Measurements from ENCODE around the gene RCC1.
"Not testable (repeated sequence)": the region's sequence is repeated elsewhere in the genome, so short reads cannot be mapped to it uniquely, and the experiment has no call there.

GRCh38 chr1:28572891-28573290, 67.0 kb downstream of the RCC1 start:
- not testable (repeated sequence) for TF ChIP-seq CTCF (IDR thresholded peaks at IDR 0.05); POLR2AphosphoS5 (IDR thresholded peaks at IDR 0.05; ENCODE audit: low read depth, low read length); REST (IDR thresholded peaks at IDR 0.05; ENCODE audit: insufficient read depth in 1 of 2, low read depth in 2 of 2, low read length in 1 of 2); TCF7L2 (IDR thresholded peaks at IDR 0.05; ENCODE audit: low read depth, low read length); SIN3A (IDR thresholded peaks at IDR 0.05; ENCODE audit: borderline replicate concordance, insufficient read depth, low read depth, low read length)

Measured in Panc1 (cell line).